ENCODE measurements around the gene INF2. TPM values are rescaled to one million over a fixed set of nuclear protein-coding genes. Genes with fewer than 3 reads are reported as not detected.

The INF2 gene
- total RNA-seq, 3 donors from 2014 or later (not counting 1 experiment from before 2014, with no cell fraction given): 12.7 to 21.9 (median 15.3) TPM

- no peak for TF ChIP-seq CTCF (IDR thresholded peaks at IDR 0.05)
- H3K4me3 Mint-ChIP-seq: no peak overlapping the region
- H3K9me3 ChIP-seq (ENCODE audit: control insufficient read depth, insufficient read depth, low read length): no peaks in the 10 kb centered on the region
- intact Hi-C loops (cut with micrococcal nuclease): no loop called here
- WGBS (ENCODE audit: insufficient coverage): 94% methylated on average over 29 of the region's 30 CpGs
- H3K4me1 ChIP-seq (ENCODE audit: control insufficient read depth, insufficient read depth, low read length): peaks cover 21% of the 10 kb centered on the region
- peaks cover 11 to 29% of the 10 kb centered on the region in 2 donors for H3K4me1 Mint-ChIP-seq
- H3K27ac ChIP-seq (ENCODE audit: low read length): no peak overlapping the region
- no peaks in the 10 kb centered on the region for H3K27me3 ChIP-seq (ENCODE audit: control insufficient read depth, insufficient read depth, low read length)
- ATAC-seq: no peak
- peaks cover 22% of the 10 kb centered on the region for H3K36me3 ChIP-seq (ENCODE audit: control insufficient read depth, insufficient read depth, low read length)
- H3K27ac Mint-ChIP-seq: no peak overlapping the region
- no peaks in the 10 kb centered on the region for H3K36me3 Mint-ChIP-seq
- H3K4me3 ChIP-seq (ENCODE audit: low read length): no peak overlapping the region
- no peaks in the 10 kb centered on the region for H3K9me3 Mint-ChIP-seq
- DNase-seq: no peak
- no peaks in the 10 kb centered on the region for H3K27me3 Mint-ChIP-seq (ENCODE audit: low read depth in 2 of 2)
Measured at GRCh38 chr14:104758981-104759969, 69.9 kb downstream of the INF2 start.

GRCh38 chr14:104765517-104765916 lies 76.1 kb downstream of the INF2 start:
- Mint-ChIP-seq H3K4me3 (no peak overlapping the region), H3K9me3 (no peaks in the 10 kb centered on the region), H3K27me3 (ENCODE audit: low read depth in 2 of 2) (no peaks in the 10 kb centered on the region), H3K4me1 (peaks cover 0 to 9% of the 10 kb centered on the region in 2 donors), H3K36me3 (no peaks in the 10 kb centered on the region), H3K27ac (no peak overlapping the region)
- H3K9me3 ChIP-seq (ENCODE audit: control insufficient read depth, insufficient read depth, low read length): no peaks in the 10 kb centered on the region
- H3K36me3 ChIP-seq (ENCODE audit: control insufficient read depth, insufficient read depth, low read length): peaks cover 7% of the 10 kb centered on the region
- 100% methylated on average over 2 of the region's 3 CpGs for WGBS (ENCODE audit: insufficient coverage)
- no peak overlapping the region for H3K4me3 ChIP-seq (ENCODE audit: low read length)
- DNase-seq (no peak), ATAC-seq (no peak)
- TF ChIP-seq CTCF (IDR thresholded peaks at IDR 0.05): no peak
- peaks cover 8% of the 10 kb centered on the region for H3K4me1 ChIP-seq (ENCODE audit: control insufficient read depth, insufficient read depth, low read length)
- intact Hi-C loops (cut with micrococcal nuclease): no loop called here
- H3K27ac ChIP-seq (ENCODE audit: low read length): no peak overlapping the region
- no peaks in the 10 kb centered on the region for H3K27me3 ChIP-seq (ENCODE audit: control insufficient read depth, insufficient read depth, low read length)

- H3K9me3 Mint-ChIP-seq: peaks cover 0 to 2% of the 10 kb centered on the region in 2 donors
- no peak overlapping the region for H3K4me3 ChIP-seq (ENCODE audit: low read length)
- no peak for ATAC-seq
- H3K36me3 ChIP-seq (ENCODE audit: control insufficient read depth, insufficient read depth, low read length): peaks cover 14% of the 10 kb centered on the region
- no peak overlapping the region for H3K27ac Mint-ChIP-seq
- intact Hi-C loops (cut with micrococcal nuclease): no loop called here
- H3K9me3 ChIP-seq (ENCODE audit: control insufficient read depth, insufficient read depth, low read length): no peaks in the 10 kb centered on the region
- no peak for TF ChIP-seq CTCF (IDR thresholded peaks at IDR 0.05)
- H3K36me3 Mint-ChIP-seq: no peaks in the 10 kb centered on the region
- no peak for DNase-seq
- no peak overlapping the region for H3K27ac ChIP-seq (ENCODE audit: low read length)
- H3K4me3 Mint-ChIP-seq: no peak overlapping the region
- H3K27me3 Mint-ChIP-seq (ENCODE audit: low read depth in 2 of 2): no peaks in the 10 kb centered on the region
- H3K4me1 ChIP-seq (ENCODE audit: control insufficient read depth, insufficient read depth, low read length): peaks cover 8% of the 10 kb centered on the region
- 94% methylated on average over 1 of the region's 4 CpGs for WGBS (ENCODE audit: insufficient coverage)
- no peaks in the 10 kb centered on the region for H3K27me3 ChIP-seq (ENCODE audit: control insufficient read depth, insufficient read depth, low read length)
- H3K4me1 Mint-ChIP-seq: peaks cover 0 to under 1% of the 10 kb centered on the region in 2 donors
Measured at GRCh38 chr14:104766256-104766862, 76.9 kb downstream of the INF2 start.
